GM12878 (cell line): ENCODE data around the gene RGS14. TPM values are rescaled to one million over a fixed set of nuclear protein-coding genes. Genes with fewer than 3 reads are reported as not detected.

Experiments
- CBX3 ChIP-seq: fragments of 200-600 bp; sonication (generic); IDR thresholded peaks from 2 replicates; pipeline ENCODE4 v1.6.1; 2016; ENCODE audit warnings: low read depth, borderline replicate concordance
- CHD1 ChIP-seq: IDR thresholded peaks from 2 replicates; pipeline ENCODE4 v1.6.1; 2012; ENCODE audit warnings: low read depth, low read length, improper control_type of control experiment
- CHD4 ChIP-seq: fragments of 200-600 bp; sonication (generic); IDR thresholded peaks from 2 replicates; pipeline ENCODE4 v1.6.1; 2016; ENCODE audit warnings: mild to moderate bottlenecking
- HCFC1 ChIP-seq: fragments of 150-350 bp; IDR thresholded peaks from 2 replicates; pipeline ENCODE4 v1.6.1; 2014; ENCODE audit warnings: low read length
- MXI1 ChIP-seq: fragments of 150-350 bp; IDR thresholded peaks from 2 replicates; pipeline ENCODE4 v1.6.1; 2011; ENCODE audit warnings: low read depth, mild to moderate bottlenecking, inconsistent platforms, low read length, improper control_type of control experiment
- NFYB ChIP-seq: IDR thresholded peaks from 2 replicates; pipeline ENCODE4 v1.6.1; 2011; ENCODE audit warnings: low read depth, mild to moderate bottlenecking, low read length, improper control_type of control experiment, moderate library complexity; ENCODE audit not compliant: insufficient read depth
- PAX8 ChIP-seq: fragments of 450-650 bp; IDR thresholded peaks from 2 replicates; pipeline ENCODE4 v1.6.1; 2017; ENCODE audit warnings: mild to moderate bottlenecking, moderate library complexity
- PKNOX1 ChIP-seq: fragments of 450-650 bp; IDR thresholded peaks from 2 replicates; pipeline ENCODE4 v1.6.1; 2016; ENCODE audit warnings: mild to moderate bottlenecking
- PML ChIP-seq: IDR thresholded peaks from 2 replicates; pipeline ENCODE4 v1.6.1; 2012; ENCODE audit warnings: low read length, inconsistent platforms
- POU2F2 ChIP-seq: IDR thresholded peaks from 3 replicates; pipeline ENCODE4 v1.6.1; 2011; ENCODE audit warnings: low read depth, mild to moderate bottlenecking, low read length, borderline replicate concordance
- PRDM15 ChIP-seq: fragments of 450-650 bp; formaldehyde crosslinking; IDR thresholded peaks from 2 replicates; pipeline ENCODE4 v1.4.0; 2020; ENCODE audit warnings: mild to moderate bottlenecking, moderate library complexity
- RB1 ChIP-seq: fragments of 450-650 bp; formaldehyde crosslinking; IDR thresholded peaks from 2 replicates; pipeline ENCODE4 v1.6.1; 2017; ENCODE audit warnings: mild to moderate bottlenecking, borderline replicate concordance
- SIN3A ChIP-seq: IDR thresholded peaks from 2 replicates; pipeline ENCODE4 v1.6.1; 2012; ENCODE audit warnings: low read depth, low read length, improper control_type of control experiment
- SIX5 ChIP-seq: IDR thresholded peaks from 2 replicates; pipeline ENCODE4 v1.6.1; 2011; ENCODE audit warnings: mild to moderate bottlenecking, low read depth, low read length, moderate library complexity; ENCODE audit not compliant: severe bottlenecking
- SMAD5 ChIP-seq: IDR thresholded peaks from 2 replicates; pipeline ENCODE4 v1.6.1; 2016; ENCODE audit warnings: antibody characterized with exemption, low read depth
- TBL1XR1 ChIP-seq: IDR thresholded peaks from 2 replicates; pipeline ENCODE4 v1.6.1; 2012; ENCODE audit warnings: low read depth, low read length, improper control_type of control experiment
- ZBTB4 ChIP-seq: fragments of 450-650 bp; formaldehyde crosslinking; IDR thresholded peaks from 2 replicates; pipeline ENCODE4 v1.4.0; 2022; ENCODE audit warnings: mild to moderate bottlenecking, moderate library complexity
- ZBTB40 ChIP-seq: fragments of 450-650 bp; IDR thresholded peaks from 2 replicates; pipeline ENCODE4 v1.6.1; 2016; ENCODE audit warnings: mild to moderate bottlenecking, moderate library complexity, borderline replicate concordance
- polyA plus RNA-seq, 11 experiments: library from polyadenylated mRNA; depleted of rRNA in 4 of 11; unstranded in 6 of 11; stranded (reverse) in 5 of 11; fragments of >200 nt; fragmentation: Nextera tagmentation in 4 of 11; fragmentation: Illumina TruSeq in 1 of 11; extraction: Ambion mirVana in 4 of 11; extraction: Trizol in 1 of 11; gene quantifications; 1 replicate in 1 of 11; 2 replicates in 10 of 11; pipeline versions ENCODE4 v1.2.1 to v1.2.3, GENCODE V29; 2011 to 2016; ENCODE audit warnings: inconsistent platforms in 2 of 11, missing spikeins in 2 of 11, low read depth in 1 of 11
- total RNA-seq, 4 experiments: library from RNA; depleted of rRNA in 3 of 4; stranded (reverse); fragments of >200 nt in 3 of 4; fragmentation: Illumina TruSeq in 1 of 4; extraction: Trizol in 1 of 4; gene quantifications; 2 replicates each; pipeline versions ENCODE4 v1.2.1 to v1.2.3, GENCODE V29; 2013 to 2021

The RGS14 gene
- total and polyA plus RNA-seq, 10 of the 15 experiments (the other 5 are each of a cell fraction or from before 2014, with no cell fraction given) = 0.19 to 88.7 (median 54.8) TPM

- TF ChIP-seq PKNOX1 (peak; percentile 93), PML (no peak), POU2F2 (no peak; the same call in 2 of the 3 replicates), PAX8 (no peak), TBL1XR1 (no peak), CBX3 (no peak), SIX5 (no peak), PRDM15 (CRISPR knock-in tag) (no peak), CHD1 (no peak), ZBTB40 (no peak), SIN3A (no peak), SMAD5 (no peak), CHD4 (no peak), MXI1 (no peak; the same call in none of the 2 replicates), ZBTB4 (CRISPR knock-in tag) (no peak), NFYB (no peak), HCFC1 (no peak), RB1 (no peak)
Measured at GRCh38 chr5:177412603-177413233, 55.0 kb downstream of the RGS14 start (continued).
